HL-60/S4 treated with retinoic acid at 250 ng/mL for 4 days and 3 days (cell line): ENCODE data around the gene HAP1.
"Not testable (repeated sequence)": the region's sequence is repeated elsewhere in the genome, so short reads cannot be mapped to it uniquely, and the experiment has no call there.

Source experiments
- in situ Hi-C: fragments of 300-500 bp; cut with MboI; formaldehyde crosslinking; loops from 2 replicates; pipeline ENCODE4 v1.7.0; 2022; ENCODE audit warnings: low sequenced_read_pairs

Gene HAP1

GRCh38 chr17:41734139-41734948 is at the start of gene HAP1:
TSS of gene HAP1 (minus strand) at chr17:41734643. CDS start at chr17:41734634, 9 bp downstream.
- in situ Hi-C loops = loop anchor here (25.0 kb wide), 1 partner anchor 378 kb away; the partner anchor contains the start of genes DHX58, HSPB9 and KAT2A

- in situ Hi-C loops = no loop called here
Observed at GRCh38 chr17:41782142-41782541, 47.7 kb upstream of the HAP1 start.

- in situ Hi-C loops = no loop called here
Observed at GRCh38 chr17:41781404-41782110, 47.1 kb upstream of the HAP1 start.

- in situ Hi-C loops = no loop called here
Observed at GRCh38 chr17:41779954-41780353, 45.5 kb upstream of the HAP1 start.

GRCh38 chr17:41777574-41778188 is 43.2 kb upstream of the HAP1 start:
- in situ Hi-C loops = no loop called here

- in situ Hi-C loops = no loop called here
Observed at GRCh38 chr17:41777157-41777573, 42.7 kb upstream of the HAP1 start.

- in situ Hi-C loops = not testable (repeated sequence)
Observed at GRCh38 chr17:41776262-41776900, 41.9 kb upstream of the HAP1 start.

- in situ Hi-C loops = no loop called here
Observed at GRCh38 chr17:41775394-41776226, 41.2 kb upstream of the HAP1 start.

- in situ Hi-C loops = no loop called here
Observed at GRCh38 chr17:41773731-41774193, 39.3 kb upstream of the HAP1 start.

- in situ Hi-C loops = no loop called here
Observed at GRCh38 chr17:41773190-41773588, 38.7 kb upstream of the HAP1 start.

GRCh38 chr17:41772586-41773189 is 38.2 kb upstream of the HAP1 start:
- in situ Hi-C loops = no loop called here

- in situ Hi-C loops = no loop called here
Observed at GRCh38 chr17:41772218-41772585, 37.8 kb upstream of the HAP1 start.

GRCh38 chr17:41771389-41772206 is 37.2 kb upstream of the HAP1 start:
- in situ Hi-C loops = no loop called here

- in situ Hi-C loops = no loop called here
Observed at GRCh38 chr17:41769985-41770384, 35.5 kb upstream of the HAP1 start.

- in situ Hi-C loops = no loop called here
Observed at GRCh38 chr17:41769346-41769862, 35.0 kb upstream of the HAP1 start.

GRCh38 chr17:41768682-41769288 is 34.3 kb upstream of the HAP1 start:
- in situ Hi-C loops = no loop called here

GRCh38 chr17:41767324-41768042 is 33.0 kb upstream of the HAP1 start:
- in situ Hi-C loops = no loop called here

GRCh38 chr17:41766135-41766534 is 31.7 kb upstream of the HAP1 start:
- in situ Hi-C loops = no loop called here
